H9 (cell line): ENCODE measurements around the gene USP34. TPM values are rescaled to one million over a fixed set of nuclear protein-coding genes. Genes with fewer than 3 reads are reported as not detected.

Experiments used
- DNase-seq: peaks from one replicate; pipeline ENCODE4 v3.0.0-alpha.2; 2017
- H2AFZ ChIP-seq: one replicate; pipeline ENCODE4 v1.6.1; 2013; ENCODE audit warnings: mild to moderate bottlenecking, low read length, control low read depth, moderate library complexity
- H2AK5ac ChIP-seq: 2 replicates; pipeline ENCODE4 v1.6.1; 2013; ENCODE audit warnings: low read length, control low read depth, mixed read lengths; ENCODE audit not compliant: insufficient read length
- H2BK120ac ChIP-seq: one replicate; pipeline ENCODE4 v1.6.1; 2013; ENCODE audit warnings: low read depth, mild to moderate bottlenecking, low read length, control low read depth, inconsistent platforms; ENCODE audit not compliant: poor library complexity, severe bottlenecking
- H2BK12ac ChIP-seq: 2 replicates; pipeline ENCODE4 v1.6.1; 2013; ENCODE audit warnings: low read length, control low read depth, mixed read lengths, low read depth; ENCODE audit not compliant: insufficient read length
- H2BK15ac ChIP-seq: 2 replicates; pipeline ENCODE4 v1.6.1; 2013; ENCODE audit warnings: low read depth, low read length, control low read depth
- H2BK20ac ChIP-seq: one replicate; pipeline ENCODE4 v1.6.1; 2013; ENCODE audit warnings: low read depth, mild to moderate bottlenecking, low read length, control low read depth, inconsistent platforms; ENCODE audit not compliant: poor library complexity, severe bottlenecking
- H2BK5ac ChIP-seq: 2 replicates; pipeline ENCODE4 v1.6.1; 2013; ENCODE audit warnings: low read length, control low read depth, mixed read lengths; ENCODE audit not compliant: insufficient read length
- H3K14ac ChIP-seq: 2 replicates; pipeline ENCODE4 v1.6.1; 2013; ENCODE audit warnings: low read length, control low read depth; ENCODE audit not compliant: insufficient read depth
- H3K18ac ChIP-seq: 2 replicates; pipeline ENCODE4 v1.6.1; 2013; ENCODE audit warnings: low read depth, mild to moderate bottlenecking, mixed read lengths, low read length, control low read depth; ENCODE audit not compliant: insufficient read length
- H3K23ac ChIP-seq: 2 replicates; pipeline ENCODE4 v1.6.1; 2013; ENCODE audit warnings: low read length, control low read depth, mixed read lengths, low read depth; ENCODE audit not compliant: insufficient read length
- H3K23me2 ChIP-seq: 2 replicates; pipeline ENCODE4 v1.6.1; 2013; ENCODE audit warnings: low read depth, mild to moderate bottlenecking, mixed read lengths, low read length, control low read depth; ENCODE audit not compliant: insufficient read length, poor library complexity, severe bottlenecking
- H3K27ac ChIP-seq: 2 replicates; pipeline ENCODE4 v1.5.1; 2013; ENCODE audit warnings: low read length, control low read depth, mixed read lengths, low read depth; ENCODE audit not compliant: insufficient read length
- H3K27me3 ChIP-seq: 2 replicates; pipeline ENCODE4 v1.6.1; 2013; ENCODE audit warnings: low read length, control low read depth, inconsistent platforms; ENCODE audit not compliant: insufficient read depth
- H3K4ac ChIP-seq: 2 replicates; pipeline ENCODE4 v1.6.1; 2013; ENCODE audit warnings: low read depth, mild to moderate bottlenecking, control low read depth, inconsistent platforms, low read length, moderate library complexity
- H3K4me1 ChIP-seq: 2 replicates; pipeline ENCODE4 v1.6.1; 2013; ENCODE audit warnings: low read length, control low read depth, inconsistent platforms; ENCODE audit not compliant: insufficient read depth
- H3K4me2 ChIP-seq: 2 replicates; pipeline ENCODE4 v1.6.1; 2013; ENCODE audit warnings: low read length, control low read depth, mixed read lengths; ENCODE audit not compliant: insufficient read length, insufficient read depth
- H3K56ac ChIP-seq: 2 replicates; pipeline ENCODE4 v1.6.1; 2013; ENCODE audit warnings: low read depth, mild to moderate bottlenecking, mixed read lengths, low read length, control low read depth; ENCODE audit not compliant: insufficient read length
- H3K79me1 ChIP-seq: 2 replicates; pipeline ENCODE4 v1.6.1; 2013; ENCODE audit warnings: low read depth, mild to moderate bottlenecking, moderate library complexity, low read length, control low read depth, inconsistent platforms; ENCODE audit not compliant: insufficient read depth, poor library complexity, severe bottlenecking
- H3K79me2 ChIP-seq: 2 replicates; pipeline ENCODE4 v1.6.1; 2013; ENCODE audit warnings: low read length, control low read depth, inconsistent platforms; ENCODE audit not compliant: insufficient read depth
- H3K9ac ChIP-seq: 2 replicates; pipeline ENCODE4 v1.6.1; 2013; ENCODE audit warnings: low read length, control low read depth, mixed read lengths; ENCODE audit not compliant: insufficient read length; ENCODE audit errors: extremely low read depth
- H3K9me3 ChIP-seq: one replicate; pipeline ENCODE4 v1.6.1; 2013; ENCODE audit warnings: low read depth, low read length, inconsistent platforms; ENCODE audit not compliant: control insufficient read depth
- H3T11ph ChIP-seq: one replicate; pipeline ENCODE4 v1.6.1; 2013; ENCODE audit warnings: mild to moderate bottlenecking, low read length, control low read depth, inconsistent platforms
- H4K20me1 ChIP-seq: one replicate; pipeline ENCODE4 v1.6.1; 2013; ENCODE audit not compliant: control insufficient read depth, insufficient read length, insufficient read depth
- H4K5ac ChIP-seq: 2 replicates; pipeline ENCODE4 v1.6.1; 2013; ENCODE audit warnings: low read depth, mild to moderate bottlenecking, mixed read lengths, low read length, control low read depth; ENCODE audit not compliant: insufficient read length
- H4K8ac ChIP-seq: replicated peaks from 2 replicates; pipeline ENCODE4 v1.6.1; 2013; ENCODE audit warnings: low read length, control low read depth, mixed read lengths, low read depth; ENCODE audit not compliant: insufficient read length
- H4K91ac ChIP-seq: 2 replicates; pipeline ENCODE4 v1.6.1; 2013; ENCODE audit warnings: low read depth, mild to moderate bottlenecking, moderate library complexity, mixed read lengths, low read length, control low read depth; ENCODE audit not compliant: insufficient read length
- H3K27ac Mint-ChIP-seq, 3 experiments: 2 replicates in 2 of 3; 3 replicates in 1 of 3; pipeline ENCODE4 v1.8.0; 2020 to 2021; ENCODE audit warnings: mixed read lengths in 3 of 3, mild to moderate bottlenecking in 1 of 3, moderate library complexity in 1 of 3
- H3K27me3 Mint-ChIP-seq: 2 replicates; pipeline ENCODE4 v1.8.0; 2021; ENCODE audit warnings: low read depth, mild to moderate bottlenecking, moderate library complexity, mixed read lengths
- H3K36me3 Mint-ChIP-seq, 3 experiments: 2 replicates in 2 of 3; 3 replicates in 1 of 3; pipeline ENCODE4 v1.8.0; 2020 to 2021; ENCODE audit warnings: low read depth in 3 of 3, mixed read lengths in 3 of 3; ENCODE audit not compliant: insufficient read depth in 1 of 3
- H3K4me1 Mint-ChIP-seq, 2 experiments: 2 replicates each; pipeline ENCODE4 v1.8.0; 2020; ENCODE audit warnings: mixed read lengths in 2 of 2
- H3K4me3 Mint-ChIP-seq, 2 experiments: 2 replicates in 1 of 2; 3 replicates in 1 of 2; pipeline ENCODE4 v1.8.0; 2020 to 2021; ENCODE audit warnings: mild to moderate bottlenecking in 2 of 2, mixed read lengths in 2 of 2, moderate library complexity in 1 of 2
- H3K9me3 Mint-ChIP-seq, 2 experiments: 2 replicates in 1 of 2; 3 replicates in 1 of 2; pipeline ENCODE4 v1.8.0; 2020; ENCODE audit warnings: mild to moderate bottlenecking in 2 of 2, mixed read lengths in 2 of 2, moderate library complexity in 1 of 2
- WGBS: extraction: QIAGEN DNeasy Blood & Tissue Kit; methylation state at CpG from one replicate; pipeline ENCODE4 v1.1.7; 2013; ENCODE audit warnings: missing lambda C conversion rate, low lambda C conversion rate, mixed read lengths; ENCODE audit not compliant: insufficient read length; ENCODE audit errors: extremely low coverage; 5-methylcytosine and 5-hydroxymethylcytosine counted together
- total RNA-seq: library from RNA; stranded (reverse); gene quantifications from 2 replicates; pipeline ENCODE4 v1.2.1, GENCODE V29; 2021
- TF ChIP-seq, protein P1 (sequence below): fragments of 200-600 bp; sonication (generic); conservative IDR thresholded peaks from 3 replicates; pipeline ENCODE4 v1.8.0; 2021; ENCODE audit warnings: antibody characterized with exemption, mild to moderate bottlenecking

Gene USP34
- total RNA-seq, 1 experiment from 2014 or later: 93.9 TPM

DNA sequence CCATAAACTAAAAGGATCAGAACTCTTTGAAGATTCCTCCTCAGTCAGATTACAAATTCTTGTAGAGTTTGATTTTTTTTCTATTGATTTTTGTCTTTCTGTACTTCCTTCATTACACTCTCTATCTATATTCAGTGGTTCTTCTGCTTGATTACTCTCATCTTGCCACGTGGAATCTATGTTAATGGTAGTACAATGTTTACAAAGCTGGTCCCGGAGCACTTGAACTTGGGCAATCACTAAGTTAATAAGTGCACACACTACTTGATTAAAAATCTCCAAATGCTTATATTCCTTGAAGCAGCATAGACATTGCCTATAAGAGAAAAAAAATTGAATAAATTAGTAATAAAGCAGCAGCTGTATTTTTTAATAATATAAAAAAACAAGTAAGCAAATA lies 65.1 kb downstream of the USP34 start:
- H2AK5ac ChIP-seq: no peak overlapping the region
- H2BK5ac ChIP-seq: no peak overlapping the region
- no peaks in the 10 kb centered on the region for H3K4me1 ChIP-seq
- no peak overlapping the region for H2AFZ ChIP-seq
- H3K18ac ChIP-seq: no peak overlapping the region
- H3K14ac ChIP-seq: no peak overlapping the region
- H3K36me3 Mint-ChIP-seq: peaks cover 22 to 43% (median 36%) of the 10 kb centered on the region in 3 experiments; a peak in 6 of 7 replicates
- H3K27ac ChIP-seq: no peak overlapping the region
- H2BK120ac ChIP-seq: no peak overlapping the region
- no peak overlapping the region for H2BK15ac ChIP-seq
- no peaks in the 10 kb centered on the region for H3K27me3 ChIP-seq
- H3K23ac ChIP-seq: no peak overlapping the region
- peaks cover 3% of the 10 kb centered on the region for H3K79me1 ChIP-seq
- no peaks in the 10 kb centered on the region for H4K20me1 ChIP-seq
- H3K27ac Mint-ChIP-seq: no peak overlapping the region
- TF ChIP-seq, protein P1, sequence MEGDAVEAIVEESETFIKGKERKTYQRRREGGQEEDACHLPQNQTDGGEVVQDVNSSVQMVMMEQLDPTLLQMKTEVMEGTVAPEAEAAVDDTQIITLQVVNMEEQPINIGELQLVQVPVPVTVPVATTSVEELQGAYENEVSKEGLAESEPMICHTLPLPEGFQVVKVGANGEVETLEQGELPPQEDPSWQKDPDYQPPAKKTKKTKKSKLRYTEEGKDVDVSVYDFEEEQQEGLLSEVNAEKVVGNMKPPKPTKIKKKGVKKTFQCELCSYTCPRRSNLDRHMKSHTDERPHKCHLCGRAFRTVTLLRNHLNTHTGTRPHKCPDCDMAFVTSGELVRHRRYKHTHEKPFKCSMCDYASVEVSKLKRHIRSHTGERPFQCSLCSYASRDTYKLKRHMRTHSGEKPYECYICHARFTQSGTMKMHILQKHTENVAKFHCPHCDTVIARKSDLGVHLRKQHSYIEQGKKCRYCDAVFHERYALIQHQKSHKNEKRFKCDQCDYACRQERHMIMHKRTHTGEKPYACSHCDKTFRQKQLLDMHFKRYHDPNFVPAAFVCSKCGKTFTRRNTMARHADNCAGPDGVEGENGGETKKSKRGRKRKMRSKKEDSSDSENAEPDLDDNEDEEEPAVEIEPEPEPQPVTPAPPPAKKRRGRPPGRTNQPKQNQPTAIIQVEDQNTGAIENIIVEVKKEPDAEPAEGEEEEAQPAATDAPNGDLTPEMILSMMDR: no peak
- no peak overlapping the region for H3K4me3 Mint-ChIP-seq
- no peaks in the 10 kb centered on the region for H3K23me2 ChIP-seq
- no CpG with 5 or more reads among the region's 2 CpGs for WGBS
- H4K8ac ChIP-seq: no peak overlapping the region
- no peak overlapping the region for H3K9ac ChIP-seq
- no peak overlapping the region for H3K56ac ChIP-seq
- no peak overlapping the region for H4K5ac ChIP-seq
- H3K9me3 ChIP-seq: no peaks in the 10 kb centered on the region
- H3K4me1 Mint-ChIP-seq: peaks cover 0 to 1% of the 10 kb centered on the region in 2 experiments; a peak in 2 of 4 replicates
- H3K4ac ChIP-seq: no peak overlapping the region
- no peak overlapping the region for H3T11ph ChIP-seq
- no peak overlapping the region for H3K4me2 ChIP-seq
- no peaks in the 10 kb centered on the region for H3K9me3 Mint-ChIP-seq
- no peak for DNase-seq
- no peaks in the 10 kb centered on the region for H3K79me2 ChIP-seq
- H2BK12ac ChIP-seq: no peak overlapping the region
- H2BK20ac ChIP-seq: no peak overlapping the region
- no peaks in the 10 kb centered on the region for H3K27me3 Mint-ChIP-seq
- no peak overlapping the region for H4K91ac ChIP-seq
